K562 (cell line): ENCODE data around the gene IP6K3. TPM values are rescaled to one million over a fixed set of nuclear protein-coding genes. Genes with fewer than 3 reads are reported as not detected.

Experiments
- CBFB ChIP-seq: sonication (generic); formaldehyde crosslinking; IDR thresholded peaks from 2 replicates; pipeline ENCODE4 v1.4.0; 2020; ENCODE audit warnings: mild to moderate bottlenecking, missing genetic modification reagents
- EGR1 ChIP-seq: fragments of 450-650 bp; conservative IDR thresholded peaks from 2 replicates; pipeline ENCODE4 v1.6.1; 2017; ENCODE audit warnings: mild to moderate bottlenecking
- ELF4 ChIP-seq: fragments of 450-650 bp; formaldehyde crosslinking; IDR thresholded peaks from 2 replicates; pipeline ENCODE4 v1.4.0; 2022; ENCODE audit warnings: missing genetic modification characterization
- FOXP4 ChIP-seq: sonication (generic); formaldehyde crosslinking; IDR thresholded peaks from 2 replicates; pipeline ENCODE4 v1.8.0; 2022; ENCODE audit warnings: mild to moderate bottlenecking, missing genetic modification reagents, borderline replicate concordance
- HBP1 ChIP-seq: fragments of 450-650 bp; formaldehyde crosslinking; IDR thresholded peaks from 2 replicates; pipeline ENCODE4 v1.4.0; 2022; ENCODE audit warnings: missing genetic modification characterization
- HDAC3 ChIP-seq: fragments of 450-650 bp; IDR thresholded peaks from 2 replicates; pipeline ENCODE4 v1.6.1; 2018; ENCODE audit warnings: borderline replicate concordance, mild to moderate bottlenecking, moderate library complexity; ENCODE audit not compliant: partially characterized antibody
- MBD1 ChIP-seq: fragments of 250-450 bp; sonication (Bioruptor Pico); IDR thresholded peaks from 2 replicates; pipeline ENCODE4 v1.8.0; 2022; ENCODE audit warnings: inconsistent platforms
- MCM5 ChIP-seq: fragments of 450-650 bp; IDR thresholded peaks from 2 replicates; pipeline ENCODE4 v1.6.1; 2016; ENCODE audit warnings: low read depth
- POLR2H ChIP-seq: IDR thresholded peaks from 2 replicates; pipeline ENCODE4 v1.6.1; 2016; ENCODE audit warnings: missing genetic modification characterization, low read depth, mild to moderate bottlenecking, control low read depth, missing compliant biosample characterization, moderate library complexity
- POU5F1 ChIP-seq: fragments of 150-350 bp; IDR thresholded peaks from 2 replicates; pipeline ENCODE4 v1.6.1; 2014; ENCODE audit warnings: borderline replicate concordance, low read length, low read depth, mild to moderate bottlenecking; ENCODE audit not compliant: partially characterized antibody
- PPARD ChIP-seq: fragments of 250-450 bp; sonication (Bioruptor Pico); IDR thresholded peaks from 2 replicates; pipeline ENCODE4 v1.8.0; 2022; ENCODE audit warnings: inconsistent platforms, mild to moderate bottlenecking, moderate library complexity
- RFX1 ChIP-seq: fragments of 450-650 bp; IDR thresholded peaks from 2 replicates; pipeline ENCODE4 v1.6.1; 2016; ENCODE audit warnings: mild to moderate bottlenecking, moderate library complexity
- TAF9B ChIP-seq: fragments of 450-650 bp; IDR thresholded peaks from 2 replicates; pipeline ENCODE4 v1.6.1; 2018; ENCODE audit warnings: mild to moderate bottlenecking; ENCODE audit not compliant: partially characterized antibody
- TCF15 ChIP-seq: fragments of 250-450 bp; sonication (Bioruptor Pico); IDR thresholded peaks from 2 replicates; pipeline ENCODE4 v1.8.0; 2022; ENCODE audit warnings: moderate library complexity, mild to moderate bottlenecking, inconsistent platforms
- ZNF224 ChIP-seq: sonication (generic); formaldehyde crosslinking; IDR thresholded peaks from 2 replicates; pipeline ENCODE4 v1.8.0; 2022; ENCODE audit warnings: mild to moderate bottlenecking, missing genetic modification reagents
- ZNF3 ChIP-seq: fragments of 250-450 bp; sonication (Bioruptor Pico); IDR thresholded peaks from 2 replicates; pipeline ENCODE4 v1.5.0; 2021; ENCODE audit warnings: mild to moderate bottlenecking, moderate library complexity
- ZNF512 ChIP-seq: IDR thresholded peaks from 2 replicates; pipeline ENCODE4 v1.6.1; 2016; ENCODE audit warnings: missing genetic modification characterization, missing compliant biosample characterization
- polyA plus RNA-seq, 8 experiments: library from polyadenylated mRNA; depleted of rRNA in 4 of 8; stranded (reverse) in 5 of 8; unstranded in 3 of 8; fragments of >200 nt; fragmentation: Nextera tagmentation in 2 of 8; fragmentation: Illumina TruSeq in 1 of 8; extraction: Ambion mirVana in 2 of 8; extraction: Trizol in 1 of 8; gene quantifications; 2 replicates each; pipeline versions ENCODE4 v1.2.1 to v1.2.3, GENCODE V29; 2011 to 2014; ENCODE audit warnings: inconsistent platforms in 1 of 8, missing spikeins in 1 of 8
- total RNA-seq, 7 experiments: library from RNA; depleted of rRNA in 6 of 7; stranded (reverse); fragments of >200 nt in 6 of 7; fragmentation: Illumina TruSeq in 2 of 7; extraction: Trizol in 2 of 7; gene quantifications; 2 replicates each; pipeline versions ENCODE4 v1.2.1 to v1.2.3, GENCODE V29; 2011 to 2021; ENCODE audit warnings: low replicate concordance in 1 of 7

The IP6K3 gene
- total and polyA plus RNA-seq, 9 of the 15 experiments (the other 6 are each of a cell fraction or from before 2014, with no cell fraction given): not detected

- no peak for TF ChIP-seq RFX1
- no peak for TF ChIP-seq HDAC3
- no peak for TF ChIP-seq EGR1
- TF ChIP-seq TAF9B: no peak
- TF ChIP-seq TCF15 (CRISPR knock-in tag): peak; percentile 34; the same call in 1 of the 2 replicates
- no peak for TF ChIP-seq ZNF3 (CRISPR knock-in tag)
- TF ChIP-seq FOXP4 (CRISPR knock-in tag): no peak
- peak; percentile 97 for TF ChIP-seq ELF4 (CRISPR knock-in tag)
- TF ChIP-seq ZNF512: no peak
- TF ChIP-seq PPARD: no peak
- TF ChIP-seq POLR2H: no peak
- no peak for TF ChIP-seq MCM5
- no peak for TF ChIP-seq CBFB
- TF ChIP-seq HBP1 (CRISPR knock-in tag): peak; percentile 73; the same call in 1 of the 2 replicates
- peak; percentile 39 for TF ChIP-seq POU5F1
- no peak for TF ChIP-seq MBD1 (CRISPR knock-in tag)
- no peak; the same call in 1 of the 2 replicates for TF ChIP-seq ZNF224 (CRISPR knock-in tag)
Measured at GRCh38 chr6:33788694-33789549, 42.2 kb upstream of the IP6K3 start, which contains the start of gene LEMD2 (continued).
